K562 (cell line): ENCODE results near the gene PRR14. TPM values are rescaled to one million over a fixed set of nuclear protein-coding genes. Genes with fewer than 3 reads are reported as not detected.
"Not testable (repeated sequence)": the region's sequence is repeated elsewhere in the genome, so short reads cannot be mapped to it uniquely, and the experiment has no call there.

Experiments
- ATAC-seq: fragments of 200-7000 bp; cut with Tn5 transposase; 3 replicates; pipeline ENCODE4 v1.9.1; 2020; ENCODE audit warnings: moderate library complexity
- BruUV-seq: library from RNA; stranded (reverse); fragments of 400-500 nt; replicated peaks from 2 replicates; lab custom pipeline; 2021; lab: Mats Ljungman, UMichigan
- CTCF ChIA-PET: fragments of 300-600 bp; formaldehyde crosslinking; extraction: SDS; loops from one replicate; lab custom pipeline; 2021; ENCODE audit warnings: low intra/inter-chr PET ratio; lab: Yijun Ruan, JAX
- POLR2A ChIA-PET: fragments of 300-600, 350-650 bp; sonication (Branson Sonifier 250); formaldehyde crosslinking; extraction: SDS; loops from one replicate; lab custom pipeline; 2021; ENCODE audit warnings: antibody characterized with exemption, inconsistent platforms; lab: Yijun Ruan, JAX
- DNase-seq, 4 experiments: peaks; one replicate each; pipeline versions ENCODE4 v3.0.0 to v3.0.0-alpha.2; 2011 to 2018; ENCODE audit warnings: low spot score in 3 of 4, mixed read lengths in 3 of 4; ENCODE audit errors: extremely low read depth in 1 of 4
- FAIRE-seq: peaks from 2 replicates; lab custom pipeline; 2011; peaks lifted over from hg19 to GRCh38; lab: Jason Lieb, UNC
- H2AFZ ChIP-seq: 2 replicates; pipeline ENCODE4 v1.6.0; 2011; ENCODE audit warnings: low read depth, low read length, control low read depth, inconsistent platforms
- H3K27ac ChIP-seq: fragments of 200-600 bp; 3 replicates; pipeline ENCODE4 v1.8.0; 2011; ENCODE audit warnings: low read depth, mild to moderate bottlenecking, control low read depth, inconsistent platforms, low read length, moderate library complexity, mixed read lengths; ENCODE audit errors: extremely low read depth
- H3K27me3 ChIP-seq, 2 experiments: fragments of 300-600 bp in 1 of 2; 2 replicates in 1 of 2; 3 replicates in 1 of 2; pipeline versions ENCODE4 v1.6.0 to v1.8.0; 2011; ENCODE audit warnings: inconsistent platforms in 2 of 2, low read length in 2 of 2, mild to moderate bottlenecking in 1 of 2, mixed read lengths in 1 of 2, moderate library complexity in 1 of 2; ENCODE audit not compliant: control insufficient read depth in 2 of 2, insufficient read depth in 2 of 2
- H3K36me3 ChIP-seq: fragments of 300-600 bp; 3 replicates; pipeline ENCODE4 v1.8.0; 2011; ENCODE audit warnings: mild to moderate bottlenecking, low read length, inconsistent platforms; ENCODE audit not compliant: control insufficient read depth, insufficient read depth
- H3K4me1 ChIP-seq, 2 experiments: fragments of 200-600 bp in 1 of 2; replicated peaks in 1 of 2; 2 replicates in 1 of 2; 3 replicates in 1 of 2; pipeline versions ENCODE4 v1.5.1 to v1.8.0; 2011; ENCODE audit warnings: inconsistent platforms in 2 of 2, low read length in 2 of 2, mild to moderate bottlenecking in 1 of 2, mixed read lengths in 1 of 2, moderate library complexity in 1 of 2; ENCODE audit not compliant: control insufficient read depth in 2 of 2, insufficient read depth in 2 of 2
- H3K4me2 ChIP-seq: 2 replicates; pipeline ENCODE4 v1.6.1; 2011; ENCODE audit warnings: low read length, control low read depth, inconsistent platforms, mixed read lengths; ENCODE audit not compliant: insufficient read depth
- H3K4me3 ChIP-seq: fragments of 200-600 bp; sonication (generic), shearing (Covaris generic); 2 replicates; pipeline ENCODE4 v1.5.1; 2016; ENCODE audit warnings: control low read depth, inconsistent platforms
- H3K79me2 ChIP-seq: fragments of 200-600 bp; 3 replicates; pipeline ENCODE4 v1.8.0; 2011; ENCODE audit warnings: low read length, inconsistent platforms; ENCODE audit not compliant: control insufficient read depth, insufficient read depth
- H3K9ac ChIP-seq, 2 experiments: 2 replicates each; pipeline versions ENCODE4 v1.6.0 to v1.6.1; 2011; ENCODE audit warnings: low read depth in 2 of 2, low read length in 2 of 2, control low read depth in 1 of 2, inconsistent platforms in 1 of 2, mild to moderate bottlenecking in 1 of 2, mixed read lengths in 1 of 2; ENCODE audit not compliant: insufficient read depth in 1 of 2
- H3K9me1 ChIP-seq: one replicate; pipeline ENCODE4 v1.6.0; 2011; ENCODE audit warnings: inconsistent platforms, mild to moderate bottlenecking, low read length, moderate library complexity; ENCODE audit not compliant: control insufficient read depth, insufficient read depth
- H3K9me3 ChIP-seq: replicated peaks from 2 replicates; pipeline ENCODE4 v1.5.1; 2011; ENCODE audit warnings: low read depth, low read length, inconsistent platforms; ENCODE audit not compliant: control insufficient read depth, insufficient read depth
- H4K20me1 ChIP-seq: replicated peaks from 2 replicates; pipeline ENCODE4 v1.6.1; 2011; ENCODE audit warnings: low read length, inconsistent platforms, mixed read lengths; ENCODE audit not compliant: control insufficient read depth, insufficient read depth
- BCOR ChIP-seq: fragments of 450-650 bp; IDR thresholded peaks from 2 replicates; pipeline ENCODE4 v1.6.1; 2016
- CREB1 ChIP-seq, 2 experiments: sonication (generic) in 1 of 2; formaldehyde crosslinking in 1 of 2; IDR thresholded peaks; 2 replicates each; pipeline versions ENCODE4 v1.6.1 to v1.8.0; 2012 to 2022; ENCODE audit warnings: inconsistent platforms in 1 of 2, mild to moderate bottlenecking in 1 of 2, missing genetic modification reagents in 1 of 2, moderate library complexity in 1 of 2
- CREM ChIP-seq: IDR thresholded peaks from 2 replicates; pipeline ENCODE4 v1.6.1; 2014; ENCODE audit warnings: antibody characterized with exemption, low read depth
- HNRNPLL ChIP-seq: fragments of 200-400 bp; formaldehyde crosslinking; IDR thresholded peaks from 2 replicates; pipeline ENCODE4 v1.6.1; 2017; ENCODE audit warnings: low read length, low read depth, mild to moderate bottlenecking; ENCODE audit not compliant: poor library complexity, severe bottlenecking
- NR2C2 ChIP-seq, 2 experiments: fragments of 200-800 bp in 1 of 2; sonication (Bioruptor generic) in 1 of 2; sonication (generic) in 1 of 2; formaldehyde crosslinking in 1 of 2; IDR thresholded peaks; 2 replicates each; pipeline versions ENCODE4 v1.6.1 to v1.8.0; 2016 to 2022; ENCODE audit warnings: mild to moderate bottlenecking in 1 of 2, missing compliant biosample characterization in 1 of 2, missing genetic modification characterization in 1 of 2, missing genetic modification reagents in 1 of 2
- RBM25 ChIP-seq: fragments of 200-400 bp; formaldehyde crosslinking; IDR thresholded peaks from 2 replicates; pipeline ENCODE4 v1.6.1; 2018; ENCODE audit warnings: low read length, low read depth, moderate library complexity; ENCODE audit not compliant: severe bottlenecking
- SRF ChIP-seq, 2 experiments: fragments of 250-450, 450-650 bp in 1 of 2; sonication (Bioruptor Pico) in 1 of 2; sonication (generic) in 1 of 2; formaldehyde crosslinking; IDR thresholded peaks; 2 replicates each; pipeline versions ENCODE4 v1.5.0 to v1.5.1; 2020 to 2022; ENCODE audit warnings: mild to moderate bottlenecking in 1 of 2, missing genetic modification reagents in 1 of 2
- ZNF347 ChIP-seq: fragments of 450-650 bp; formaldehyde crosslinking; IDR thresholded peaks from 2 replicates; pipeline ENCODE4 v1.4.0; 2020; ENCODE audit warnings: low read depth, mild to moderate bottlenecking, moderate library complexity
- WGBS: fragments of 100-300 bp; shearing (Covaris generic); methylation state at CpG from one replicate; pipeline ENCODE4 v1.1.6; 2016; ENCODE audit warnings: low coverage, mixed read lengths; ENCODE audit not compliant: insufficient coverage; ENCODE audit errors: missing lambda C conversion rate; 5-methylcytosine and 5-hydroxymethylcytosine counted together
- in situ Hi-C: fragments of 300-500 bp; cut with MboI; formaldehyde crosslinking; loops from 4 replicates; pipeline ENCODE4 v1.15.0; 2018; ENCODE audit warnings: inconsistent platforms, mixed read lengths
- intact Hi-C: fragments of 100-400 bp; cut with micrococcal nuclease; formaldehyde crosslinking; loops from 2 replicates; pipeline ENCODE4 v1.14.2; 2022
- polyA plus RNA-seq, 8 experiments: library from polyadenylated mRNA; depleted of rRNA in 4 of 8; stranded (reverse) in 5 of 8; unstranded in 3 of 8; fragments of >200 nt; fragmentation: Nextera tagmentation in 2 of 8; fragmentation: Illumina TruSeq in 1 of 8; extraction: Ambion mirVana in 2 of 8; extraction: Trizol in 1 of 8; gene quantifications; 2 replicates each; pipeline versions ENCODE4 v1.2.1 to v1.2.3, GENCODE V29; 2011 to 2014; ENCODE audit warnings: inconsistent platforms in 1 of 8, missing spikeins in 1 of 8
- total RNA-seq, 7 experiments: library from RNA; depleted of rRNA in 6 of 7; stranded (reverse); fragments of >200 nt in 6 of 7; fragmentation: Illumina TruSeq in 2 of 7; extraction: Trizol in 2 of 7; gene quantifications; 2 replicates each; pipeline versions ENCODE4 v1.2.1 to v1.2.3, GENCODE V29; 2011 to 2021; ENCODE audit warnings: low replicate concordance in 1 of 7
- TF ChIP-seq, protein P1 (sequence below): sonication (generic); formaldehyde crosslinking; IDR thresholded peaks from 2 replicates; pipeline ENCODE4 v1.8.1; 2023; ENCODE audit warnings: mild to moderate bottlenecking, missing genetic modification reagents

The PRR14 gene
- total and polyA plus RNA-seq, 9 of the 15 experiments (the other 6 are each of a cell fraction or from before 2014, with no cell fraction given) = 2.2 to 63.1 (median 11.5) TPM

DNA sequence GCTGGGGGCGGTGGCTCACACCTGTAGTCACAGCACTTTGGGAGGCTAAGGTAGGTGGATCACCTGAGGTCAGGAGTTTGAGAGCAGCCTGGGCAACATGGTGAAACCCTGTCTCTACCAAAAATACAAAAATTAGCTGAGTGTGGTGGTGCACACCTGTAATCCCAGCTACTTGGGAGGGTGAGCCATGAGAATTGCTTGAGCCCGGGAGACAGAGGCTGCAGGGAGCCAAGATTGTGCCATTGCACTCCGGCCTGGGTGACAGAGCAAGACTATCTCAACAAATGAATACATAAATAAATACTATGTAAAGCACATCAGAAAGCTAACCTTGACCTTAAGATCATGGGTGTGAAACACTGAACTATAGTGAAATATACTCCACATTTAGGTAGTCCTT is 45.9 kb downstream of the PRR14 start:
- H3K4me3 ChIP-seq, H3K9ac ChIP-seq, H2AFZ ChIP-seq, H3K4me2 ChIP-seq, H3K27me3 ChIP-seq, H3K27ac ChIP-seq, FAIRE-seq, H3K9me1 ChIP-seq, H4K20me1 ChIP-seq, BruUV-seq, CTCF ChIA-PET, H3K9me3 ChIP-seq, ATAC-seq, DNase-seq, in situ Hi-C loops: not testable (repeated sequence)
- WGBS = 97% methylated on average over 3 of the region's 3 CpGs
- H3K79me2 ChIP-seq = peaks cover 32% of the 10 kb centered on the region
- POLR2A ChIA-PET = interaction anchor here (0.6 to 1.8 kb wide), 7 partner anchors 9 to 110 kb away, joined by 3 to 5 read pairs (median 3); no protein-coding TSS in a partner anchor
- TF ChIP-seq RBM25 (peak; percentile 14), BCOR (0 out of 2 replicates have a peak, but pooled peaks have one; percentile 38)
- peaks cover 34 to 37% of the 10 kb centered on the region in 2 experiments for H3K4me1 ChIP-seq
- peaks cover 24% of the 10 kb centered on the region for H3K36me3 ChIP-seq
- intact Hi-C loops = loop anchor here (10.0 kb wide), 1 partner anchor 162 kb away; the partner anchor contains the start of gene ZNF747

- peak; percentile 95 for FAIRE-seq
- BruUV-seq = TSS peak; percentile 76
- TF ChIP-seq CREB1 (IDR thresholded peaks at IDR 0.05) = peak; percentile 75
- TF ChIP-seq CREB1 (CRISPR knock-in tag; IDR thresholded peaks at IDR 0.05) = peak; percentile 92
- peak; percentile 70 for TF ChIP-seq HNRNPLL
- TF ChIP-seq, protein P1, sequence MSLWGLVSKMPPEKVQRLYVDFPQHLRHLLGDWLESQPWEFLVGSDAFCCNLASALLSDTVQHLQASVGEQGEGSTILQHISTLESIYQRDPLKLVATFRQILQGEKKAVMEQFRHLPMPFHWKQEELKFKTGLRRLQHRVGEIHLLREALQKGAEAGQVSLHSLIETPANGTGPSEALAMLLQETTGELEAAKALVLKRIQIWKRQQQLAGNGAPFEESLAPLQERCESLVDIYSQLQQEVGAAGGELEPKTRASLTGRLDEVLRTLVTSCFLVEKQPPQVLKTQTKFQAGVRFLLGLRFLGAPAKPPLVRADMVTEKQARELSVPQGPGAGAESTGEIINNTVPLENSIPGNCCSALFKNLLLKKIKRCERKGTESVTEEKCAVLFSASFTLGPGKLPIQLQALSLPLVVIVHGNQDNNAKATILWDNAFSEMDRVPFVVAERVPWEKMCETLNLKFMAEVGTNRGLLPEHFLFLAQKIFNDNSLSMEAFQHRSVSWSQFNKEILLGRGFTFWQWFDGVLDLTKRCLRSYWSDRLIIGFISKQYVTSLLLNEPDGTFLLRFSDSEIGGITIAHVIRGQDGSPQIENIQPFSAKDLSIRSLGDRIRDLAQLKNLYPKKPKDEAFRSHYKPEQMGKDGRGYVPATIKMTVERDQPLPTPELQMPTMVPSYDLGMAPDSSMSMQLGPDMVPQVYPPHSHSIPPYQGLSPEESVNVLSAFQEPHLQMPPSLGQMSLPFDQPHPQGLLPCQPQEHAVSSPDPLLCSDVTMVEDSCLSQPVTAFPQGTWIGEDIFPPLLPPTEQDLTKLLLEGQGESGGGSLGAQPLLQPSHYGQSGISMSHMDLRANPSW = peak; percentile 80; the same call in 1 of the 2 replicates
- no peak for TF ChIP-seq SRF (CRISPR knock-in tag; IDR thresholded peaks at IDR 0.05)
- peak; percentile 90 for TF ChIP-seq NR2C2 (CRISPR knock-in tag; IDR thresholded peaks at IDR 0.05)
- no peak for TF ChIP-seq NR2C2 (tag; IDR thresholded peaks at IDR 0.05)
- TF ChIP-seq ZNF347 (CRISPR knock-in tag) = no peak
- TF ChIP-seq CREM = peak; percentile 93
Observed at GRCh38 chr16:30697264-30698138, 46.7 kb downstream of the PRR14 start.

More at GRCh38 chr16:30697264-30698138, 46.7 kb downstream of the PRR14 start:
- in situ Hi-C loops = no loop called here
- DNase-seq (peak; percentile 27 to 91 (median 86)), ATAC-seq (peak; percentile 92)
- intact Hi-C loops = loop anchor here (2.0 to 10.0 kb wide), 3 partner anchors 39 to 163 kb away; partner anchors contain the start of genes FBRS and ZNF747
- Histone ChIP-seq H3K27me3 (no peaks in the 10 kb centered on the region), H2AFZ (peak overlapping the region; percentile 99), H3K36me3 (peaks cover 30% of the 10 kb centered on the region), H4K20me1 (0 out of 2 replicates have a peak, but pooled peaks cover 7% of the 10 kb centered on the region), H3K27ac (peak overlapping the region; percentile 100), H3K4me1 (peaks cover 27 to 29% of the 10 kb centered on the region in 2 experiments), H3K4me3 (peak overlapping the region; percentile 82), H3K9ac (peak overlapping the region; percentile 99 to 100), H3K4me2 (peak overlapping the region; percentile 95), H3K79me2 (peaks cover 37% of the 10 kb centered on the region), H3K9me1 (no peaks in the 10 kb centered on the region), H3K9me3 (no peaks in the 10 kb centered on the region)
- POLR2A ChIA-PET = interaction anchor here (0.6 to 1.8 kb wide), 10 partner anchors 8 to 267 kb away, joined by 3 to 5 read pairs (median 3); partner anchors contain the start of gene PRR14
- CTCF ChIA-PET = no interaction called here
- 9% methylated on average over 26 of the region's 26 CpGs for WGBS
